H1 (cell line): ENCODE data around the gene OSBP2.

Source experiments
- ATF2 ChIP-seq: IDR thresholded peaks from 2 replicates; pipeline ENCODE4 v1.6.1; 2012; ENCODE audit warnings: low read length, inconsistent platforms
- CTCF ChIP-seq, 3 experiments: IDR thresholded peaks; 1 replicate in 2 of 3; 2 replicates in 1 of 3; pipeline versions ENCODE4 v1.5.1 to v1.6.1; 2011; ENCODE audit warnings: low read length in 3 of 3, mild to moderate bottlenecking in 3 of 3, inconsistent platforms in 2 of 3, low read depth in 1 of 3, moderate library complexity in 1 of 3; ENCODE audit not compliant: insufficient read depth in 1 of 3; ENCODE audit errors: control extremely low read depth in 1 of 3
- TAF1 ChIP-seq: IDR thresholded peaks from 2 replicates; pipeline ENCODE4 v1.6.1; 2011; ENCODE audit warnings: mild to moderate bottlenecking, low read depth, low read length

DNA sequence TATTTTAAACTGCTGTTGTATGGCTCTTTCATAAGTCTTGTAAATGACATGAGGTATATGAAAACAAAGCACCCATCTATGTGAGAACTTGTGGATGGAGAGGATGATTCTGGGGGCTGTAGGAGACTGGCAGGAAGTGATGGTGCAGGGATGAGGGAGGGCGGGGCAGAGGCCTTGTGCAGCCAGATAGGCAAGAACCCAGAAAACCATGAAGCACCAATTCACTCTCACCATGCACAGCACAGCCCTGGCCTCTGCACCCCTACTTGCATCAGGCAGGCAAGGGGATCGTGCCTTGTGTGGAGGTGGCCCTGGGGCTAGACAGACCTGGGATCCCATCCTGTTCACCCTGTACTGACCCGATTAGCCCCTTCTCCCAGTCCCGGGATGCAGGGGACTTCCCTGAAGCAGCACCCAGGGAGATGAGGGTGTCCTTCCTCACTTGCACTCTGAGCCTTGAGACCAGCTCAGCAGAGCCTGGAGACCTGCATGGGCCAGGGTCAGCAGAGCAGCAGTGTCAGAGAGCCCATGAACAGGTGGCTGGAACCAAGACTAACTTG lies 188.4 kb downstream of the OSBP2 start:
- no peak for TF ChIP-seq TAF1
- TF ChIP-seq ATF2 = no peak
- no peak for TF ChIP-seq CTCF (IDR thresholded peaks at IDR 0.05; ENCODE audit: control extremely low read depth in 1 of 3, insufficient read depth in 1 of 3, low read depth in 1 of 3, low read length in 3 of 3)
